ENCODE data around the gene CCSER1.
"Not testable (repeated sequence)": the region's sequence is repeated elsewhere in the genome, so short reads cannot be mapped to it uniquely, and the experiment has no call there.

The CCSER1 gene

DNA sequence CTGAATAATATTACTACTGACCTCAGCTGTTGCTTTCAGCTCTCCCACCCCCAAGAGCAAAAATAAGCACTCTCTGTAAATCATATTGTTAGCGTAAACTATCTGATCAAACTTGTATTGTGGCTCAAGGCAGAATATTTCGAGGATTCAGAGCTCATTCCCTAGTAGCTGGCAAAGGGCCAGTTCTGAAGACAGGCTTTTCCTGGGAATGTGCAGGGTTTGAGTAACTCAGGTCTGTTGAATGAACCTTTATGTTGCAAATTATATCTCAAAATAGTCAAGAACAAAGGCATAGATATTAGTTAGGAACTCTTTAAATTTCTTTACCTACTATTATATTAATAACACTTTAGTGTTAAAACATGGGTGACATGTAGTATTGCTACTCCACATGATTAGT is 454.9 kb downstream of the CCSER1 start:
- DNase-seq = no peak

- no peak for DNase-seq
Observed at GRCh38 chr4:90584051-90584450, 456.9 kb downstream of the CCSER1 start.

- DNase-seq = no peak
Observed at GRCh38 chr4:90585961-90586360, 458.8 kb downstream of the CCSER1 start.

- DNase-seq = no peak
Observed at GRCh38 chr4:90586799-90587198, 459.6 kb downstream of the CCSER1 start.

DNA sequence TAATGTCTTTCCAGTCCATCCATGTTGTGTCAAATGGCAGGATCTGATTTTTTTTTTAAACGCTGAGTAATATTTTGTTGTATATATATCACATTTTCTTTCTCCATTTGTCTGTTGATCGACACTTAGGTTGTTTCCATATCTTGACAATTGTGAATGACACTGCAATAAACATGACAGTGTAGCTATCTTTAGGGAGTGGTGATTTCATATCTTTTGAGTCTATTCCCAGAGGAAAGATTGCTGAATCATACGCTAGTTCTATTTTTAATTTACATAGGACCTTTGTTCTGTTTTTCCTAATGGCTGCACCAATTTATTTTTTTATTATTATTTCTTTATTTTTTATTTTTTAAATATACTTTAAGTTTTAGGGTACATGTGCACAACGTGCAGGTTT is 470.7 kb downstream of the CCSER1 start:
- no peak for DNase-seq

- no peak for DNase-seq
Observed at GRCh38 chr4:90598741-90599140, 471.5 kb downstream of the CCSER1 start.

- no peak for DNase-seq
Observed at GRCh38 chr4:90602726-90603125, 475.5 kb downstream of the CCSER1 start.

GRCh38 chr4:90603540-90603939 is 476.3 kb downstream of the CCSER1 start:
- DNase-seq = no peak

GRCh38 chr4:90606781-90607180 is 479.6 kb downstream of the CCSER1 start:
- DNase-seq = no peak

GRCh38 chr4:90614371-90614770 is 487.2 kb downstream of the CCSER1 start:
- no peak for DNase-seq

DNA sequence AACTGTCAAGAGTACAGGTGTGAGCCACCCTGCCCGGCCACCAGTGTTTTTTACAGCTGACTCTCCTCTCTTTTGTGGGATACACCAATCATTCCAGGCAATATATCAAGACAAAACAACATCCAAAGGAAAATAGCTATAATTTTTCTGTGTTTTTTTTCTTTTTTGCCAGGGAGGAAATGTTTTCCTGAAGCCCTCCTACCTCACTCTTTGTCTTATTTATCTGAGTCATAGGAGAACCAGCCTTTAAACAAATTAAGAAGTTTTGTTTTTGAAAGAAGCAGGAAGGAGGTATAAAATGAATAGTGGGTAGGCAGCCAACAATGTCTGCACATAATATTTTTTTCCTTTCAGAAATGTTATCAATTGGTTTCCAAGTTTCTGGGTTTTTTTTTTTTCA is 493.9 kb downstream of the CCSER1 start:
- no peak for DNase-seq

GRCh38 chr4:90624781-90625180 is 497.6 kb downstream of the CCSER1 start:
- DNase-seq = no peak

- no peak for DNase-seq
Observed at GRCh38 chr4:90641861-90642599, 514.8 kb downstream of the CCSER1 start.

- DNase-seq = no peak
Observed at GRCh38 chr4:90643156-90643555, 516.0 kb downstream of the CCSER1 start.

DNA sequence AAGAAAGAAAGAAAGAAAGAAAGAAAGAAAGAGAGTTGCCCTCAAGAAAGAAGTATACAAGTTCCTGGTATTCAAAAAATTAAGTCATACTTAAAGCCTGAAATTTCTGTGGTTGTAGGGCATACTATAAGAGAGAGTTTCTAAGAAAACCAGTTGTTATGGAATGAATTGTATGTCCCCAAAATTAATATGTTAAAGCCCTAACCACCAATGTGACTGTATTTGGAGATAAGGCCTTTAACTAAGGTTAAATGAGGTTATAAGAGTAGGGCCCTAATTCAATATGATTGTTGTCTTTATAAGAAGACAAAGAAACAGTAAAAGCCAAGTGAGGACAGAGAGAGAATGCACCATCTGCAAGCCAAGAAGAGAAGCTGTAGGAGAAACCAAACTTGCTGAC is 521.1 kb downstream of the CCSER1 start:
- no peak for DNase-seq

GRCh38 chr4:90648791-90649190 is 521.6 kb downstream of the CCSER1 start:
- DNase-seq = no peak

DNA sequence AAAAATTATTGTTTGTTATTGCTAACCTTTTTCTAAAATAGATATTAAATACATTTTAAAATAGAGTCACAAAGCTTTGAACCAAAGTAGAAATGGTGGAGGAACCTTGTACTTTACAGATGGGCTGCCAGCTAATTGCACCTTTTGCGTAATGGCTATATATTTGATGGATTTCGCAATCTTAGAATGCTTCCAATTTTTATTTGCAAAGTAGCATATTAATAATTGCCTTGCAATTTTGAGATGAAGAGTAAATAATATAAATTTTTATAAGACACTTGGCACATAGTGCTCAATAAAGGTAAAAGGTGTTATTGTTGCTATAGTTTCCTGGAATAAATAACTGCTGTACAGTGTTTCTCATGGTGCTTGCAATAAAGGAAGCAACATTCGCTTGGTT is 533.5 kb downstream of the CCSER1 start:
- no peak for DNase-seq

DNA sequence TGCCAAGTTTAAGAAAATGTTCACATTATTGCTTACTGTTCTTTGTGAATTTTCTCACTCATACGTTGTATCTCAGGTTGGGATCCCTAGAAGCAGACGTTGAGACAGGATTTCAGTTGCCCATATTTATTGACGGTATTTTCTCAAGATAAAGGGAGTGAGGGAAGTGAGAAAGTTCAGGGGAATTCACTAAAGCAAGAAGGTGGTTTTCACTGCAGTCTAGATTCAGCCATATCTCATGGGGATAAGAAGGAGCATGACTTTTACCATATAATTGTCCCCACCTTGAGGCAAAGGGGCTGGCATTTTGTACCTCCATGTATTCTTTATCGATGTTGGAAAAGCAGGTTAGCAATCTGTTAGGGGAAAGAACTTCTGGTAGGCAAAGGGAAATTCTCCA is 543.0 kb downstream of the CCSER1 start:
- no peak for DNase-seq

DNA sequence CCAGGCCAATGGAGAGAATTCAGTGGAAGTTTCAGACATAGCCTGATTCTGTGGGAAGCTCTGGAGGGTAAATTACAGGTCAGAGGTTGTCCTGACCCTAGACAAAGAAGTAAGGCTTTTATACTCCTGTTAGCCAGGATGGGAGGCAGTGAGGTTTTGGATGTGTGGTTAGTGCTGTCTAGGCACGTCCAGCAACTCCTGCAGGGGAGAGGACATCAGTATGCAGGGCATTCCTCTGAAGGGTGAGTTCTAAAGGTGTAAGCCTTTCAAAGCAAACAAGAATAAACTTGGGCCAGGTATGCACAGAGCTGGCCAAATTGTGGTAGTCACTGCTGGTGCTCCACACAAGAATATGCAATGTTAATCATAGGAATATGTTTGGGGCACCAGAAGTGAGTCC is 562.5 kb downstream of the CCSER1 start:
- no peak for DNase-seq

GRCh38 chr4:90695411-90695810 is 568.2 kb downstream of the CCSER1 start:
- DNase-seq = no peak

- DNase-seq = not testable (repeated sequence)
Observed at GRCh38 chr4:90705501-90705900, 578.3 kb downstream of the CCSER1 start.

- no peak for DNase-seq
Observed at GRCh38 chr4:90715242-90715641, 588.0 kb downstream of the CCSER1 start.

DNA sequence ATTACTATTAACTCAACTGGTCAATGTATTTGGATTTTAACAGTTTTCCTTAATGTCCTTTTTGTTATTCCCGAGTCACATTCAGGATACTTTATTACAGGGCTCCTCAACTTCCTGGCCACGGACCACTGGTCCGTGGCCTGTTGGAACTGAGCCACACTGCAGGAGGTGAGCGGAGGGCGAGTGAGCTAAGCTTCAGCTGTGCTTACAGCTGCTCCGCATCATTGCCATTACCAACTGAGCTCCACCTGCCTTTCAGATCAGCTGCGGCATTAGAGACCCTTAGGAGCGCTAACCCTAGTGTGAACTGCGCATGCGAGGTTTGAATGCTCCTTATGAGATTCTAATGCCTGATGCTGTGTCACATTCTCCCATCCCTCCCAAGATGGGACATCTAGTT is 591.7 kb downstream of the CCSER1 start:
- DNase-seq = no peak

DNA sequence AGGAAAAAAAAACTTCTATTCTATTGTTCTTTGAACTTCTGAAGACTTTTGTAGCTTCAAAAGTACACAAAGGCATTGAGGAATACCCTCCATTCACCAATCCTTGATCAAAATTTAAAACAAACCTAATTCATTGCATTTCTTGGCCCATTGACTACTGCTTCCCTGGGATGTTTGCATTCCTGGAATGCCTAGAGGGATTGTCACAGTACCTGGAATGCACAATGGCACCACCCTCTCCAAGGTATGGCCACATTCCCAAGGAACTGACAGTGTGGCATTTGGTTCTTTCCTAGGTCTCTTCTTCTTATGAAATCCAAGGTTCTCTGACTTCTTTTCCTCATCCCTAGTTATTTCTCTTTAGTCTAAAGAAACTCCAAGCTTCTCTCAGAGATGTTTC is 600.7 kb downstream of the CCSER1 start:
- no peak for DNase-seq

GRCh38 chr4:90730752-90731151 is 603.6 kb downstream of the CCSER1 start:
- no peak for DNase-seq

All from stimulated activated CD4-positive, alpha-beta T cell treated with anti-CD3 and anti-CD28 coated beads, Interleukin-4, amount 100 ng/mL, for 4 hours (primary cell).